Left cardiac atrium (tissue), 4 donors: ENCODE results near the gene NDUFA3. TPM values are rescaled to one million over a fixed set of nuclear protein-coding genes. Genes with fewer than 3 reads are reported as not detected.

Experiments used
- ATAC-seq, 2 donors: fragments of 200-7000 bp; cut with Tn5 transposase; one replicate each; pipeline ENCODE4 v1.9.1; 2020; ENCODE audit warnings: mild to moderate bottlenecking in 2 of 2, moderate library complexity in 2 of 2
- DNase-seq: peaks from one replicate; pipeline ENCODE4 v3.0.0-alpha.2; 2020
- intact Hi-C, 2 donors: fragments of 100-400 bp; cut with DNase I; formaldehyde crosslinking; loops; one replicate each; pipeline versions ENCODE4 v1.14.1 to v1.15.1; 2022 to 2023
- total RNA-seq, 2 donors: library from RNA; stranded (reverse); fragmentation: NEBNext Ultra II Directional; extraction: Animal tissue kit (Norgen Biotek cat#: 25700); gene quantifications; one replicate each; pipeline ENCODE4 v1.2.1, GENCODE V29; 2021
- donor health status: DM: no; HTN: yes; CAD: no.
- donor health status: DM: no; HTN: yes; CAD: no; lungs with severe emphysema.
- donor health status: DM: yes; HTN: yes; CAD: no.
- donor health status: Dilated cardiomyopathy.

The NDUFA3 gene
- total RNA-seq, 2 donors from 2014 or later, result 272 to 373 TPM

DNA sequence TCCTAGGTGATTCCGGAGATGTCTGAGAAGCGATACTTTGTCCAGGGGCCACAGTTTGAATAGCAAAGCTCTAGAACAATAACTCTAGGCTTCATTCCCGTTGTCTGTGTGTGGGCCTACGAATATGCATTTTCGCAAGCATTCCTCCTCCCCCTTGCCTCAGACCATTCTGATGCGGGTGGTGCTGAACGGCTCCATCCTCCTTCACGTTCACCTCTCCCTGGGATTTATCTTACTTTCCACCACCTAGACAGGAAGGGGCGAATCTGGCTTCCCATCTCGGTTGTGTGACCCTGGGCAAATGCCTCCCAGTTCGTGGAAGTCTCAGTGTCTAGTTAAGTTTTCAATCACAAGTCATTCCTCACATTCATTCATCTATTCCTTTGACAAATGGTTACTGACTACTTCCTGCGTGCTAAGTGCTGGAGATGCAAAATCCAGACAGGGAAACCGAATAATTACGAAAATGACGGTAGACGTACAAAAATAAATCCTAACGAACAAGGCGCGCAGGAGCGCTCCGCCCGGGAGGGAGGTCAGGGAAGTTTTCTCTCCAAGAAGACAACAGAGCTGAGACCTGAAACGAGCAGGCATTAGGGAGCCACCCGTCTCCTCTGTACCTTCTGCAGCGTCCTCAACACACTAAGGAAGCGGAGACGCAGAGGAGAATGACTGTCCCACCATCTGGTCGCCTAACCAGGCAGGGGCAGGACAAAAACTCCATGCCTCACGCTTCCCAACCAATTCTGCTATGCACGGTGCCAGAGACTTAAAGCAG lies 33.6 kb downstream of the NDUFA3 start:
- no peak for DNase-seq
- no peak for ATAC-seq
- intact Hi-C loops, result no loop called here

- DNase-seq, result peak; percentile 99
- intact Hi-C loops, result no loop called here
- peak; percentile 93 for ATAC-seq
These were observed 34.4 kb downstream of the NDUFA3 start for GRCh38 chr19:54136864-54137698.

DNA sequence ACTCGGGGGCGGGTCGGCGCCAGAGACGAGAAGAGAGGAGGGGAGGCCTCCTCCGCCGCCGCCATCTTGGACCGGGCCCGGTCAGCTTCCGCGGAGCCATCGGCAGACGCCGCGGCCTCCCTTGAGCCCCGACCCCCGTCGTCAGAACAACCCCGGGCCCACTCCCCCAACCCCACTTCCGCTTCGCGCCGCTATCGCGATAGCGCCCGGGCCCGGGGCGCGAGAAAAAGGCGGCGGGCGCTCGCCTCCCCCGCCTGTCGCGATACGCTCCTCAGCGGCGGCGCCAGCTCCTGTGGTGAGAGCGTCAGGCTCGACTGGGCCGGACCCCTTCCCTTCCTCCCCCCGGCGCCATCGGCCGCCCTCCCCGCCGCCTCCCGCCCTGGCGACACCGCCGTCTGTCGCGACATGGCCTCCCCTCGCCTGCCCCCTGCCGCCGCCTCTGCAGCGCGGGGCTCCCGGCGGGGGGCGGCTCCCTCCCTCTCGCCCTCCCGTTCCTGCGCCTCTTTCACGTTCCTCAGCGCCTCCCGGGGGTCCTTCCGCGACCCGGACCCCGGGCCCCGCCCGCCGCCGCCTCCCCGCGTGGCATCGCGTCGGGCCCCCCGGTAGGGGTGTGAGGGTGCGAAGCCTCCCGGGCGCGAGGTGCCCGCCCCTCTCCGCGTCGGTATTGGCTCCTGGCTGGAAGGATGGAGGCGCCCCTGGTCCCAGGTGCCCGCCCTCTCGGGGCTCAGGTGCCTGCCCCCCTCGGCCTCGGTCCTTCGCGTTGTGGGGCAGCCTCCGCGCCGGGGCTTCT lies 35.2 kb downstream of the NDUFA3 start, which contains the start of gene CNOT3:
Gene CNOT3, plus strand, starts transcription at position 64 of the 790 bp plus-strand sequence. CDS start 5,217 bp downstream, outside the sequence.
- intact Hi-C loops, result no loop called here
- peak; percentile 45 for DNase-seq
- ATAC-seq, result peak in 1 of 2 donors; percentile 1

DNA sequence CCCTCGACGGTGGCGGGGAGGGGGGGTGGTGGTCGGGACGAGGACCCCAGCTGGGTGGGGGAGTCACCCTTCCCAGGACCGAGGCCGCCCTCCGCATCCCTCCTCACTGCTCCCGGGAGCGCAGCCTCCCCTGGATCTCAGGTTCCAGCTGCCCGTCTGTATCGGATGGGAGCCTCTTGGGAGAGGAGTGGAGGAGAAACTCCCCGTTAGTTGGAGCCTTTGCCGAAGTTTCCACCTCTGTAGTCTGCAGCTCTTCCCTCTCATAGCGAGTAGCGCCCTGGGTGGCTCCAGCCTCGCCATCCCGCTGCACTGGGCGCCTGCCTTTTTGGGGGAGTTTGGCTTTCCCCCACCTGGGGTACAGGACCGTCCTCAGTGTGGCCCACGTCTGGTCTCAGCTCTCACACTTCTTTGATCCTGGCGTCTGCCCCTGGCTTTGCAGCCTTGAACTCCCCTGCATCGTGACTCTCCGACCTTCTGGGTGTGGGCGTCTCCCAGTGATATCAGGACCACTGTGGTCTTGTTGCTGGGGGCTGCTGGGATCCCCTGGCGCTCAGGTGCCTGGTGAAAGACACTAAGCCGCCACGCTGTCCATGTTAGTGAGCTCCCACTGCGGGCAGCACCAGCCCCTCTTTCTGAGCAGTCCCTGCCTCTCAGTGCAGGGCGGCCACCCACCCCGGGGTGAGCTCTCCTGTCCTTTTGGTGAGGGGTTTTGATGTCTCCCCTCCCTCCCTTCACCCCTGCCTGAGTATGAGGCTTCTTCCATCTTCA lies 36.0 kb downstream of the NDUFA3 start:
- no peak for DNase-seq
- ATAC-seq, result no peak
- intact Hi-C loops, result no loop called here

DNA sequence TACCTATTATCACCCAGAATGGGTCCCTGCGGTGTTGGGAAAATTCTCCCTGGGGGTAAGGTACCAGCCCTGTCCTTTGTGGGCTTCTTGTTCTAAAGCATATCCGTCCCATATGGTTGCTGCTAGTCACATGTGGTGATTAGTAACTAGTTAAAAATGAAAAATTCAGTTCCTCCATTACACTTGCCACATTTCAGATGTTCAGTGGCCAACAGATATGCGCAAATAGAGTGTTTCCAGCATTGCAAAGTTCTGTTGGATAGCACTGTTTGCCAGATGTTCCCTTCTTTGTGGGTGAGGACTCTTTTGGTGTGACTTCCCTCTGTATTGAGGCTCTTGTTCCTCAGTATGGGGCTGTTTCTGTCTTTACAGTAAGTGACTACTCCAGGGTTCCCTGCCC lies 38.7 kb downstream of the NDUFA3 start:
- ATAC-seq (no peak), DNase-seq (no peak)
- intact Hi-C loops, result no loop called here

GRCh38 chr19:54142166-54142780 lies 39.6 kb downstream of the NDUFA3 start:
- ATAC-seq, result no peak
- intact Hi-C loops, result no loop called here
- no peak for DNase-seq

DNA sequence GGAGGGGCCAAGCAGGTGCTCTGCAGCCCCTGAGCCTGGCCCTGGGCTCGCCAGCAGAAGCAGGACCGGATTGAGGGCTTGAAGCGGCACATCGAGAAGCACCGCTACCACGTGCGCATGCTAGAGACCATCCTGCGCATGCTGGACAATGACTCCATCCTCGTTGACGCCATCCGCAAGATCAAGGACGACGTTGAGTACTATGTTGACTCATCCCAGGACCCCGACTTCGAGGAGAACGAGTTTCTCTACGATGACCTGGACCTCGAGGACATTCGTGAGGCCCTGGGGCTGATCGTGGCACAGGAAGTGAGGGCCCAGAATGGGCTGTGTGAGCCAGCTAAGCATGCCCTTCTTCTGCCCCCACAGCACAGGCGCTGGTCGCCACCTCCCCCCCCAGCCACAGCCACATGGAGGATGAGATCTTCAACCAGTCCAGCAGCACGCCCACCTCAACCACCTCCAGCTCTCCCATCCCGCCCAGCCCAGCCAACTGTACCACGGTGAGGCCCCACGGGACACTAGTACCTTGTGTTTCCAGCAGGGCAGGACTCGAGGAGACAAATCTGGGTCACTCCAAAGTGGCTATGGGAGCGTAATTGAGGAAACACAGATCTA lies 43.0 kb downstream of the NDUFA3 start:
- DNase-seq, result no peak
- ATAC-seq, result no peak
- intact Hi-C loops, result no loop called here

GRCh38 chr19:54147676-54148075 lies 45.0 kb downstream of the NDUFA3 start:
- no peak for DNase-seq
- intact Hi-C loops, result no loop called here

GRCh38 chr19:54148158-54148557 lies 45.5 kb downstream of the NDUFA3 start:
- no peak for ATAC-seq
- DNase-seq, result no peak
- intact Hi-C loops, result no loop called here

More at GRCh38 chr19:54147676-54148075, 45.0 kb downstream of the NDUFA3 start:
- ATAC-seq, result peak in 1 of 2 donors; percentile 50

GRCh38 chr19:54149021-54149812 lies 46.6 kb downstream of the NDUFA3 start:
- no peak for DNase-seq
- intact Hi-C loops, result no loop called here
- ATAC-seq, result no peak

GRCh38 chr19:54151362-54152035 lies 48.8 kb downstream of the NDUFA3 start:
- no peak for DNase-seq
- intact Hi-C loops, result no loop called here

GRCh38 chr19:54152267-54152666 lies 49.6 kb downstream of the NDUFA3 start:
- intact Hi-C loops, result no loop called here
- no peak for DNase-seq
- ATAC-seq, result no peak

More at GRCh38 chr19:54151362-54152035, 48.8 kb downstream of the NDUFA3 start:
- ATAC-seq, result no peak

- ATAC-seq, result peak in 1 of 2 donors; percentile 16
- no peak for DNase-seq
- intact Hi-C loops, result no loop called here
These were observed 50.3 kb downstream of the NDUFA3 start for GRCh38 chr19:54152878-54153524.

DNA sequence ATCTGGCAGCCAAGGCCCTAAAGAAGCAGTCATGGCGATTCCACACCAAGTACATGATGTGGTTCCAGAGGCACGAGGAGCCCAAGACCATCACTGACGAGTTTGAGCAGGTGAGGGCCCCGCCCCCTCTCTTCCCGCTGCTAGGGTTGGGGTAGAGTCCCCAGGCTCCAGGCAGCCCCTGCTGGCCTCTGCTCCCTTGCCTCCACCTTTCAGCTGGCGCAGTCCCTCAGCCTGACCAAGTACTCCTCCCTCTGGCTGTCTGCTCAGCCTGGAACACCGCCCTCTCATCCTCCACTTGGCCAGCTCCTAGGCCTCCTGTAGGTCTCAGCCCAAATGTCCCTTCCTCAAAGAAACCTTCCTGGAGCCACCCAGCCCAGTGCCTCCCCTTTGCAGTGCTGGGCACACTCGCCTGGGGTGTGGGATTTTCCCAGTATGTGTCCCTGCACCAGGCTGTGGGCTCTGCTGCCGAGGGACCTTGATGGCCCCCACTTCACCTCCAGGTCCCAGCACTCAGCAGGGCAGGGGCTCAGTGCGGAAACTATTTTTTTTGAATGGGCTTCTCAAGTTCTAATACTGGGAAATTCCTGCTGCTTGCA lies 51.2 kb downstream of the NDUFA3 start:
- ATAC-seq, result peak in 1 of 2 donors; percentile 1
- DNase-seq, result no peak
- intact Hi-C loops, result no loop called here

- intact Hi-C loops, result no loop called here
- DNase-seq (no peak), ATAC-seq (no peak)
These were observed 52.1 kb downstream of the NDUFA3 start for GRCh38 chr19:54154603-54155345.
